A549 (cell line): ENCODE results near the gene AK6. TPM values are rescaled to one million over a fixed set of nuclear protein-coding genes. Genes with fewer than 3 reads are reported as not detected.

ENCODE experiments used
- ATAC-seq, 2 experiments: fragments of 200-7000 bp in 1 of 2; fragments of >200 bp in 1 of 2; cut with Nextera tagmentation in 1 of 2; cut with Tn5 transposase in 1 of 2; 3 replicates each; pipeline versions ENCODE4 v1.8.0 to v1.9.1; 2018 to 2020; ENCODE audit warnings: mild to moderate bottlenecking in 1 of 2, moderate library complexity in 1 of 2
- CTCF ChIA-PET: fragments of 300-600 bp; sonication (Branson Sonifier 250); formaldehyde crosslinking; extraction: SDS; loops from one replicate; lab custom pipeline; 2021; ENCODE audit warnings: antibody characterized with exemption, inconsistent platforms; lab: Yijun Ruan, JAX
- POLR2A ChIA-PET: fragments of 350-600 bp; formaldehyde crosslinking; extraction: SDS; loops from one replicate; lab custom pipeline; 2021; ENCODE audit warnings: antibody characterized with exemption, inconsistent platforms; lab: Yijun Ruan, JAX
- DNase-seq, 2 experiments: peaks; one replicate each; pipeline versions ENCODE4 v3.0.0 to v3.0.0-alpha.2; 2011 to 2016; ENCODE audit warnings: low read depth in 1 of 2, low spot score in 1 of 2
- FAIRE-seq: peaks from 2 replicates; lab custom pipeline; 2011; peaks lifted over from hg19 to GRCh38; lab: Jason Lieb, UNC
- H3K27ac ChIP-seq, 2 experiments: fragments of >200 bp; sonication (Bioruptor Twin); formaldehyde crosslinking; 3 replicates each; pipeline ENCODE4 v1.5.1; 2016 to 2017
- H3K4me1 ChIP-seq: fragments of >200 bp; sonication (Bioruptor Twin); formaldehyde crosslinking; 3 replicates; pipeline ENCODE4 v1.6.1; 2016
- H3K4me2 ChIP-seq: fragments of >200 bp; sonication (Bioruptor Twin); formaldehyde crosslinking; 3 replicates; pipeline ENCODE4 v1.6.1; 2016
- H3K4me3 ChIP-seq: fragments of >200 bp; sonication (Bioruptor Twin); formaldehyde crosslinking; 3 replicates; pipeline ENCODE4 v1.5.1; 2016
- H3K9me3 ChIP-seq: fragments of >200 bp; sonication (Bioruptor Twin); formaldehyde crosslinking; 3 replicates; pipeline ENCODE4 v1.6.1; 2016
- ATOH8 ChIP-seq: fragments of 250-450 bp; sonication (Bioruptor Pico); IDR thresholded peaks from 2 replicates; pipeline ENCODE4 v1.5.0; 2020; ENCODE audit warnings: low read depth, mild to moderate bottlenecking, moderate library complexity
- BCL3 ChIP-seq: fragments of >200 bp; sonication (Bioruptor Twin); formaldehyde crosslinking; IDR thresholded peaks from 3 replicates; pipeline ENCODE4 v1.6.1; 2016
- BHLHE40 ChIP-seq: IDR thresholded peaks from 2 replicates; pipeline ENCODE4 v1.6.1; 2012; ENCODE audit warnings: low read depth, low read length, inconsistent platforms
- CBX8 ChIP-seq: fragments of 200-600 bp; sonication (generic); IDR thresholded peaks from 2 replicates; pipeline ENCODE4 v1.6.1; 2016
- CEBPB ChIP-seq, 2 experiments: fragments of >200 bp in 1 of 2; sonication (Bioruptor Twin) in 1 of 2; formaldehyde crosslinking in 1 of 2; IDR thresholded peaks; 2 replicates each; pipeline ENCODE4 v1.6.1; 2012 to 2016
- CHD2 ChIP-seq: fragments of 150-350 bp; IDR thresholded peaks from 2 replicates; pipeline ENCODE4 v1.6.1; 2014; ENCODE audit warnings: low read length; ENCODE audit not compliant: partially characterized antibody
- EP300 ChIP-seq, 2 experiments: fragments of >200 bp; sonication (Bioruptor Twin); formaldehyde crosslinking; IDR thresholded peaks; 2 replicates in 1 of 2; 3 replicates in 1 of 2; pipeline ENCODE4 v1.6.1; 2016 to 2017
- ESRRA ChIP-seq: fragments of 150-350 bp; IDR thresholded peaks from 2 replicates; pipeline ENCODE4 v1.6.1; 2014; ENCODE audit warnings: mild to moderate bottlenecking, low read length, borderline replicate concordance
- FOSL2 ChIP-seq, 2 experiments: fragments of 450-650 bp in 1 of 2; fragments of >200 bp in 1 of 2; sonication (Bioruptor Twin) in 1 of 2; formaldehyde crosslinking; IDR thresholded peaks; 2 replicates each; pipeline versions ENCODE4 v1.5.0 to v1.6.1; 2016 to 2020; ENCODE audit warnings: mild to moderate bottlenecking in 1 of 2, moderate library complexity in 1 of 2
- GATA3 ChIP-seq: IDR thresholded peaks from 2 replicates; pipeline ENCODE4 v1.6.1; 2012; ENCODE audit warnings: borderline replicate concordance
- HDAC2 ChIP-seq: fragments of 200-600 bp; sonication (generic); IDR thresholded peaks from 2 replicates; pipeline ENCODE4 v1.6.1; 2016
- HEYL ChIP-seq: fragments of 250-450 bp; sonication (Bioruptor Pico); IDR thresholded peaks from 2 replicates; pipeline ENCODE4 v1.8.0; 2021; ENCODE audit warnings: mild to moderate bottlenecking, moderate library complexity
- HOXB5 ChIP-seq: fragments of 250-450 bp; sonication (Bioruptor Pico); IDR thresholded peaks from 2 replicates; pipeline ENCODE4 v1.5.0; 2020; ENCODE audit warnings: mild to moderate bottlenecking, moderate library complexity
- JUN ChIP-seq, 2 experiments: fragments of >200 bp; sonication (Bioruptor Twin); formaldehyde crosslinking; IDR thresholded peaks; 2 replicates in 1 of 2; 3 replicates in 1 of 2; pipeline ENCODE4 v1.6.1; 2016 to 2017
- KDM1A ChIP-seq: fragments of 200-600 bp; sonication (generic); IDR thresholded peaks from 2 replicates; pipeline ENCODE4 v1.6.1; 2016; ENCODE audit warnings: low read depth, mild to moderate bottlenecking
- MAFK ChIP-seq: fragments of 450-650 bp; IDR thresholded peaks from 2 replicates; pipeline ENCODE4 v1.6.1; 2014; ENCODE audit not compliant: partially characterized antibody
- MYC ChIP-seq: IDR thresholded peaks from 2 replicates; pipeline ENCODE4 v1.6.1; 2012; ENCODE audit warnings: mild to moderate bottlenecking, inconsistent platforms, low read length, improper control_type of control experiment, borderline replicate concordance
- NFE2L2 ChIP-seq: fragments of 150-350 bp; conservative IDR thresholded peaks from 2 replicates; pipeline ENCODE4 v1.6.1; 2014; ENCODE audit warnings: low read length
- NPAS2 ChIP-seq: fragments of 250-450 bp; sonication (Bioruptor Pico); IDR thresholded peaks from 2 replicates; pipeline ENCODE4 v1.8.0; 2022; ENCODE audit warnings: mild to moderate bottlenecking, moderate library complexity, borderline replicate concordance
- NR3C1 ChIP-seq: fragments of >200 bp; sonication (Bioruptor Twin); formaldehyde crosslinking; IDR thresholded peaks from 3 replicates; pipeline ENCODE4 v1.6.1; 2017
- RARB ChIP-seq: fragments of 250-450 bp; sonication (Bioruptor Pico); IDR thresholded peaks from 2 replicates; pipeline ENCODE4 v1.8.0; 2021; ENCODE audit warnings: mild to moderate bottlenecking, moderate library complexity
- RCOR1 ChIP-seq: fragments of 150-350 bp; IDR thresholded peaks from 2 replicates; pipeline ENCODE4 v1.6.1; 2014; ENCODE audit warnings: antibody characterized with exemption, low read length, low read depth
- RFX5 ChIP-seq: fragments of 450-650 bp; IDR thresholded peaks from 2 replicates; pipeline ENCODE4 v1.7.1; 2014; ENCODE audit warnings: antibody characterized with exemption, mild to moderate bottlenecking, moderate library complexity
- RNF2 ChIP-seq: fragments of 200-600 bp; sonication (generic); IDR thresholded peaks from 2 replicates; pipeline ENCODE4 v1.6.1; 2016; ENCODE audit warnings: low read depth, mild to moderate bottlenecking, antibody characterized with exemption, moderate library complexity, borderline replicate concordance
- SMC3 ChIP-seq: fragments of >200 bp; sonication (Bioruptor Twin); formaldehyde crosslinking; IDR thresholded peaks from 3 replicates; pipeline ENCODE4 v1.6.1; 2018; ENCODE audit warnings: inconsistent platforms
- TFCP2L1 ChIP-seq: fragments of 250-450 bp; sonication (Bioruptor Pico); IDR thresholded peaks from 2 replicates; pipeline ENCODE4 v1.5.0; 2021; ENCODE audit warnings: mild to moderate bottlenecking
- USF2 ChIP-seq: fragments of 450-650 bp; IDR thresholded peaks from 2 replicates; pipeline ENCODE4 v1.6.1; 2014; ENCODE audit warnings: antibody characterized with exemption
- ZC3H11A ChIP-seq: fragments of 450-650 bp; IDR thresholded peaks from 2 replicates; pipeline ENCODE4 v1.6.1; 2014; ENCODE audit warnings: antibody characterized with exemption, mild to moderate bottlenecking
- ZFP36 ChIP-seq: fragments of 450-650 bp; IDR thresholded peaks from 2 replicates; pipeline ENCODE4 v1.6.1; 2014; ENCODE audit warnings: borderline replicate concordance; ENCODE audit not compliant: partially characterized antibody
- WGBS: methylation state at CpG from one replicate; pipeline ENCODE4 v1.1.6; 2017; ENCODE audit errors: missing lambda C conversion rate; 5-methylcytosine and 5-hydroxymethylcytosine counted together
- polyA plus RNA-seq, 4 experiments: library from polyadenylated mRNA; depleted of rRNA in 3 of 4; stranded (reverse); fragments of >200 nt; fragmentation: RNase III in 1 of 4; extraction: RNeasy Plus Mini Kit Qiagen cat#74134 plus additional on column Dnase treatment in 1 of 4; gene quantifications; 2 replicates in 3 of 4; 3 replicates in 1 of 4; pipeline ENCODE4 v1.2.3, GENCODE V29; 2011 to 2017
- TF ChIP-seq, protein P1 (sequence below): IDR thresholded peaks from 2 replicates; pipeline ENCODE4 v1.6.1; 2012; ENCODE audit warnings: low read depth, borderline replicate concordance
- TF ChIP-seq, protein P2 (sequence below): IDR thresholded peaks from 2 replicates; pipeline ENCODE4 v1.6.1; 2012
- TF ChIP-seq, protein P3 (sequence below): IDR thresholded peaks from 2 replicates; pipeline ENCODE4 v1.6.1; 2012

The AK6 gene
- polyA plus RNA-seq, 2 of the 4 experiments (the other 2 are of a cell fraction), result 83.4 to 108 TPM

DNA sequence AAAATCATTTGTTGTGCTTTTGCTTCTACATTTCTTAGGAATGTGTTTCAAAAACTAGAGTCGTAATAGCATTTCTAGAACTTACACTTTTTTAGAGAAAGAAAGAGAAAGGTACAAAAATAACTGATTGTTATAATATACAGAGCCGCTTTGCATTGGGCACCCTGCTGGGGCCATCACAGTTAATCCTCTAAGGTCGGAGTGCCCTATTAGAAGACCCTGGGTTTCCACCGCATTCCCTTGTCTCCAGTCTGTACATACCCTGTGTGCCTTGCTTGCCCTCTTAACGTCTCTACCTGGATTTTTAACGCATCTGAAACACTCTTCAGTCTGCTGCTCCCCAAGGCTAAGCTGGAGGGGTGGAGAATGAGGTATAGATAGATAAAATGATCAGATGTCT, 46.9 kb upstream of the AK6 start:
- DNase-seq, result no peak
- WGBS, result 89% methylated on average over 6 of the region's 6 CpGs
- TF ChIP-seq EP300 (IDR thresholded peaks at IDR 0.05) (no peak), NR3C1 (no peak), ATOH8 (CRISPR knock-in tag) (no peak), MYC (no peak), HEYL (no peak), FOSL2 (IDR thresholded peaks at IDR 0.05) (no peak), FOSL2 (CRISPR knock-in tag; IDR thresholded peaks at IDR 0.05) (no peak), ESRRA (no peak), KDM1A (no peak), RFX5 (no peak), ZC3H11A (no peak), JUN (IDR thresholded peaks at IDR 0.05) (no peak), RCOR1 (no peak), HDAC2 (no peak), CBX8 (no peak), HOXB5 (CRISPR knock-in tag) (no peak), BHLHE40 (no peak), NPAS2 (CRISPR knock-in tag) (no peak), NFE2L2 (no peak), GATA3 (no peak)
- TF ChIP-seq, protein P1, sequence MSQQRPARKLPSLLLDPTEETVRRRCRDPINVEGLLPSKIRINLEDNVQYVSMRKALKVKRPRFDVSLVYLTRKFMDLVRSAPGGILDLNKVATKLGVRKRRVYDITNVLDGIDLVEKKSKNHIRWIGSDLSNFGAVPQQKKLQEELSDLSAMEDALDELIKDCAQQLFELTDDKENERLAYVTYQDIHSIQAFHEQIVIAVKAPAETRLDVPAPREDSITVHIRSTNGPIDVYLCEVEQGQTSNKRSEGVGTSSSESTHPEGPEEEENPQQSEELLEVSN, result no peak
- no peak overlapping the region; the same call in 2 of the 3 replicates for H3K4me3 ChIP-seq
- FAIRE-seq, result no peak
- peaks cover 7% of the 10 kb centered on the region; the same call in 1 of the 3 replicates for H3K4me1 ChIP-seq
- H3K27ac ChIP-seq, result no peak overlapping the region
- CTCF ChIA-PET, result interaction anchor here (1.3 to 1.4 kb wide), 2 partner anchors 77 to 81 kb away, joined by 3 read pairs; no protein-coding TSS in a partner anchor
- H3K9me3 ChIP-seq, result no peaks in the 10 kb centered on the region
- H3K4me2 ChIP-seq, result peak overlapping the region; percentile 87; the same call in 2 of the 3 replicates
- POLR2A ChIA-PET, result no interaction called here
- no peak for ATAC-seq

DNA sequence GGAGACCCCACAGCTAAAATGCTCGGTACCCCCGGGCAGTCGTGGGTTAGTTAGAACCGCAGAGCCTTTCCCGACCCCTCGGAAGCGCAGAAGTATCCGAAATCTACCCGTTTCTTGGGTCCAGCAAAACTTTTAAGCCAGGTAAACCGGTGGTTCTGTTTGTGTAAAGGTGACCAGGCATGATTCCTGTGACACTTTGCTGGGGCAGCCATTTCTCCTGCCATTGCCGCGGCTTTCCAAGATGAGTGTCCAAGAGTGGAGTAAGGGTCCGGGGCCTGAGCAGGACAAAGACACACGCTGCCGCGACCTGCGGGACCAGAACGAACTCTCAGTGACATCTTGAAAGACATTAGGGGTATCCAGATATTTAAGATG, 46.3 kb upstream of the AK6 start:
- TF ChIP-seq FOSL2 (IDR thresholded peaks at IDR 0.05) (no peak), FOSL2 (CRISPR knock-in tag; IDR thresholded peaks at IDR 0.05) (no peak), ZC3H11A (no peak), RCOR1 (no peak), HOXB5 (CRISPR knock-in tag) (no peak), CEBPB (IDR thresholded peaks at IDR 0.05) (no peak), ZFP36 (no peak), BHLHE40 (no peak), CHD2 (no peak), USF2 (no peak), RNF2 (no peak), RARB (no peak), HEYL (no peak), TFCP2L1 (no peak), NPAS2 (CRISPR knock-in tag) (no peak), BCL3 (no peak), MAFK (no peak), SMC3 (no peak)
- TF ChIP-seq, protein P2, sequence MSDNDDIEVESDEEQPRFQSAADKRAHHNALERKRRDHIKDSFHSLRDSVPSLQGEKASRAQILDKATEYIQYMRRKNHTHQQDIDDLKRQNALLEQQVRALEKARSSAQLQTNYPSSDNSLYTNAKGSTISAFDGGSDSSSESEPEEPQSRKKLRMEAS, result no peak
- TF ChIP-seq, protein P1, result no peak
- TF ChIP-seq, protein P3, sequence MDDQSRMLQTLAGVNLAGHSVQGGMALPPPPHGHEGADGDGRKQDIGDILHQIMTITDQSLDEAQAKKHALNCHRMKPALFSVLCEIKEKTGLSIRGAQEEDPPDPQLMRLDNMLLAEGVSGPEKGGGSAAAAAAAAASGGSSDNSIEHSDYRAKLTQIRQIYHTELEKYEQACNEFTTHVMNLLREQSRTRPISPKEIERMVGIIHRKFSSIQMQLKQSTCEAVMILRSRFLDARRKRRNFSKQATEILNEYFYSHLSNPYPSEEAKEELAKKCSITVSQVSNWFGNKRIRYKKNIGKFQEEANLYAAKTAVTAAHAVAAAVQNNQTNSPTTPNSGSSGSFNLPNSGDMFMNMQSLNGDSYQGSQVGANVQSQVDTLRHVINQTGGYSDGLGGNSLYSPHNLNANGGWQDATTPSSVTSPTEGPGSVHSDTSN, result no peak
- Histone ChIP-seq H3K4me1 (peaks cover 7% of the 10 kb centered on the region; the same call in 1 of the 3 replicates), H3K4me3 (peak overlapping the region; percentile 76), H3K4me2 (peak overlapping the region; percentile 87), H3K27ac (peak overlapping the region; percentile 77 to 89), H3K9me3 (no peaks in the 10 kb centered on the region)
- ChIA-PET CTCF (interaction anchor here (1.1 to 1.4 kb wide), 3 partner anchors 68 to 81 kb away, joined by 3 to 4 read pairs (median 3); no protein-coding TSS in a partner anchor), POLR2A (no interaction called here)
- 56% methylated on average over 18 of the region's 18 CpGs for WGBS
- DNase-seq (no peak), ATAC-seq (no peak), FAIRE-seq (no peak)
